ENCODE results near the gene PNPLA7. TPM values are rescaled to one million over a fixed set of nuclear protein-coding genes. Genes with fewer than 3 reads are reported as not detected.

PNPLA7 gene
- total RNA-seq, 2 experiments from 2014 or later: 1.5 to 10.2 TPM

- Histone ChIP-seq H3K9me3 (ENCODE audit: low read length) (no peaks in the 10 kb centered on the region), H3K4me1 (ENCODE audit: insufficient read depth, low read length, poor library complexity, severe bottlenecking) (peaks cover 14% of the 10 kb centered on the region), H4K20me1 (ENCODE audit: insufficient read depth, low read length) (no peaks in the 10 kb centered on the region), H3K36me3 (ENCODE audit: insufficient read depth, low read length) (no peaks in the 10 kb centered on the region), H3K4me2 (ENCODE audit: low read length) (no peak overlapping the region), H3K27ac (ENCODE audit: low read depth, low read length, poor library complexity, severe bottlenecking) (no peak overlapping the region), H3K79me2 (ENCODE audit: insufficient read depth, low read depth, low read length) (no peaks in the 10 kb centered on the region), H3K4me3 (ENCODE audit: low read depth, low read length, poor library complexity, severe bottlenecking) (no peak overlapping the region), H3K9me2 (ENCODE audit: insufficient read depth, low read length) (no peaks in the 10 kb centered on the region), H2AFZ (ENCODE audit: low read length) (no peak overlapping the region)
- BruUV-seq (replicated peaks): no TSS peak
- TF ChIP-seq CTCF (conservative IDR thresholded peaks at IDR 0.05; ENCODE audit: low read length): no peak
- ChIA-PET CTCF (ENCODE audit: unreplicated experiment) (interaction anchor here (0.5 kb wide), 1 partner anchor 106 kb away, joined by 4 read pairs; no protein-coding TSS in a partner anchor), POLR2A (interaction anchor here (0.5 kb wide), 1 partner anchor 1733 kb away, joined by 3 read pairs; no protein-coding TSS in a partner anchor)
- DNase-seq (ENCODE audit: low spot score): no peak
- intact Hi-C loops (cut with micrococcal nuclease; ENCODE audit: unreplicated experiment): loop anchor here (10.0 kb wide), 1 partner anchor 88 kb away; no protein-coding TSS in a partner anchor
These were observed 137.8 kb downstream of the PNPLA7 start for GRCh38 chr9:137412431-137412830.

DNA sequence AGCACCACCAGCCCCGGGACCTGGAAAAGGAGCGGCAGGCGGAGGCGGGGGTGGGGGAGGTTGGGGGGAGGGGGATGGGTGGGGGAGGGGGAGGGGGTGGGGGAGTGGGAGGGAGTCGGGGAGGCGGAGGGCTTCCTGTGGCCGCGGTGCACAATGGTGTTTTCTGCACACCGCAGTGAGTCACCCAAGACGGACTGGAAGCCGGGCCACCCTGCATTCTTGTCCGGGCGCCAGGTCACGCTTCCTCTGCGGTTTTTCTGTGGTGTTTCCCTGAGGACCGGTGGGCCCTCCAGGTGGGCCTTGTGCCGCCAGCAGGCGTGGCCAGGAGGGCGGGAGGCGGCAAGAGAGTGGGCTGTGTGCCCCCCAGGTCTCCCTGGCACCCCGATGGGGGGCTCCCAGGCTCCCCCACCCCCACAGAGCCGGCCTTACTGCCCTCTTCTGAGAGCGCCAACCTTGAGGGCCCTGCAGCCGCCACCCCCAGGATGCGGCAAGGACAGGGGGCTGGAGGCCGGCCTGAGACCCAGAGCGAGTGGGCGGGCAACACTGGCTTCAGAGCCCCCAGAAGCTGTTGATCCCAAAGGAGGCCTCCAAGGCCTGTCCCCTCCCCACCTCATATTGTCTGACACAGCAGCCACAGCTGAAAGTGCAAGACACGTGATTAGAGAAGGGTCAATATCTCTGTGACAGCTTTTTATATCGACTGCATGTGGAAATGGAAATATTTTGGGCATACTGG lies 138.4 kb downstream of the PNPLA7 start:
- BruUV-seq (replicated peaks): no TSS peak
- no peak overlapping the region for H3K4me2 ChIP-seq (ENCODE audit: low read length)
- no peaks in the 10 kb centered on the region for H3K36me3 ChIP-seq (ENCODE audit: insufficient read depth, low read length)
- H3K4me1 ChIP-seq (ENCODE audit: insufficient read depth, low read length, poor library complexity, severe bottlenecking): peaks cover 8% of the 10 kb centered on the region
- no peaks in the 10 kb centered on the region for H3K9me2 ChIP-seq (ENCODE audit: insufficient read depth, low read length)
- no peaks in the 10 kb centered on the region for H3K79me2 ChIP-seq (ENCODE audit: insufficient read depth, low read depth, low read length)
- intact Hi-C loops (cut with micrococcal nuclease; ENCODE audit: unreplicated experiment): loop anchor here (10.0 kb wide), 1 partner anchor 87 kb away; no protein-coding TSS in a partner anchor
- no peak for DNase-seq (ENCODE audit: low spot score)
- CTCF ChIA-PET (ENCODE audit: unreplicated experiment): interaction anchor here (0.5 kb wide), 1 partner anchor 105 kb away, joined by 4 read pairs; no protein-coding TSS in a partner anchor
- no peaks in the 10 kb centered on the region for H4K20me1 ChIP-seq (ENCODE audit: insufficient read depth, low read length)
- no peaks in the 10 kb centered on the region for H3K9me3 ChIP-seq (ENCODE audit: low read length)
- TF ChIP-seq CTCF (conservative IDR thresholded peaks at IDR 0.05; ENCODE audit: low read length) (no peak), EZH2phosphoT487 (IDR thresholded peaks at IDR 0.05; ENCODE audit: borderline replicate concordance, low read depth, low read length) (no peak)
- POLR2A ChIA-PET: no interaction called here
- no peak overlapping the region for H3K4me3 ChIP-seq (ENCODE audit: low read depth, low read length, poor library complexity, severe bottlenecking)
- no peak overlapping the region for H3K27ac ChIP-seq (ENCODE audit: low read depth, low read length, poor library complexity, severe bottlenecking)
- no peak overlapping the region for H2AFZ ChIP-seq (ENCODE audit: low read length)

DNA sequence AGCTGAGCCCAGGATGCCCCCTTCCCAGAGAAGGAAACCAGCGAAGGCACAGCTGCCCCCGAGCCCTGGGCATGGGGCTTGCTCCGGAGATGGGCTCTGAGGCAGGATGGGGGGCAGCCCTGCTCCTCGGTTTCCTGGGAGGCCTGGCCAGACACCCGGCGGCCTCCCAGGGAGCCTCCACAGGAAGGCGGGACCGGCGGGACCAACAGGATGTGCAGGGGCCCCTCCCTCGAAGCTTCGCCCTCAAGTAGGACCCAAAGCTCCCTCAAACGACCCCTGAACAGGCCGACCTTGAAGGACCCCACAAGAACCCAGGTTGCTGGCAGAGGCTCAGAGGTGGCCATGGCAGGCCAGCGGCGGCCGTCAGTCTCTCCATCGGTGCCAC lies 138.9 kb downstream of the PNPLA7 start:
- no TSS peak for BruUV-seq (replicated peaks)
- H3K36me3 ChIP-seq (ENCODE audit: insufficient read depth, low read length): no peaks in the 10 kb centered on the region
- CTCF ChIA-PET (ENCODE audit: unreplicated experiment): no interaction called here
- no peak overlapping the region for H3K27ac ChIP-seq (ENCODE audit: low read depth, low read length, poor library complexity, severe bottlenecking)
- no peaks in the 10 kb centered on the region for H4K20me1 ChIP-seq (ENCODE audit: insufficient read depth, low read length)
- no peak overlapping the region for H3K4me2 ChIP-seq (ENCODE audit: low read length)
- H3K9me3 ChIP-seq (ENCODE audit: low read length): no peaks in the 10 kb centered on the region
- no peak for TF ChIP-seq CTCF (conservative IDR thresholded peaks at IDR 0.05; ENCODE audit: low read length)
- no peak for TF ChIP-seq EZH2phosphoT487 (IDR thresholded peaks at IDR 0.05; ENCODE audit: borderline replicate concordance, low read depth, low read length)
- no peaks in the 10 kb centered on the region for H3K79me2 ChIP-seq (ENCODE audit: insufficient read depth, low read depth, low read length)
- no peak for DNase-seq (ENCODE audit: low spot score)
- POLR2A ChIA-PET: interaction anchor here (0.6 kb wide), 1 partner anchor 423 kb away, joined by 6 read pairs; no protein-coding TSS in a partner anchor
- no peaks in the 10 kb centered on the region for H3K9me2 ChIP-seq (ENCODE audit: insufficient read depth, low read length)
- no peak overlapping the region for H2AFZ ChIP-seq (ENCODE audit: low read length)
- H3K4me1 ChIP-seq (ENCODE audit: insufficient read depth, low read length, poor library complexity, severe bottlenecking): peaks cover 8% of the 10 kb centered on the region
- intact Hi-C loops (cut with micrococcal nuclease; ENCODE audit: unreplicated experiment): loop anchor here (10.0 kb wide), 1 partner anchor 86 kb away; no protein-coding TSS in a partner anchor
- H3K4me3 ChIP-seq (ENCODE audit: low read depth, low read length, poor library complexity, severe bottlenecking): no peak overlapping the region
